Liver (tissue), 3 donors: Measurements from ENCODE around the gene HCN2.

Experiments
- EGR1 ChIP-seq, 2 donors: IDR thresholded peaks; 2 replicates each; pipeline ENCODE4 v1.6.1; 2016 to 2018; ENCODE audit warnings: antibody characterized with exemption in 2 of 2, low read depth in 2 of 2
- FOXA1 ChIP-seq: IDR thresholded peaks from 2 replicates; pipeline ENCODE4 v1.6.1; 2016; ENCODE audit warnings: antibody characterized with exemption
- GABPA ChIP-seq, 2 donors: IDR thresholded peaks in 1 of 2; conservative IDR thresholded peaks in 1 of 2; 2 replicates each; pipeline ENCODE4 v1.6.1; 2016; ENCODE audit warnings: antibody characterized with exemption in 2 of 2, mild to moderate bottlenecking in 1 of 2, moderate library complexity in 1 of 2
- HNF4G ChIP-seq: IDR thresholded peaks from 2 replicates; pipeline ENCODE4 v1.6.1; 2016; ENCODE audit warnings: antibody characterized with exemption
- JUND ChIP-seq, 2 donors: IDR thresholded peaks; 2 replicates each; pipeline ENCODE4 v1.6.1; 2016; ENCODE audit warnings: antibody characterized with exemption in 2 of 2
- RAD21 ChIP-seq, 2 donors: IDR thresholded peaks; 2 replicates each; pipeline ENCODE4 v1.6.1; 2016; ENCODE audit warnings: antibody characterized with exemption in 2 of 2, mild to moderate bottlenecking in 2 of 2
- SP1 ChIP-seq: IDR thresholded peaks from 2 replicates; pipeline ENCODE4 v1.6.1; 2018; ENCODE audit warnings: antibody characterized with exemption, mild to moderate bottlenecking
- TAF1 ChIP-seq: conservative IDR thresholded peaks from 2 replicates; pipeline ENCODE4 v1.6.1; 2016; ENCODE audit warnings: antibody characterized with exemption, mild to moderate bottlenecking
- YY1 ChIP-seq: IDR thresholded peaks from 2 replicates; pipeline ENCODE4 v1.6.1; 2016; ENCODE audit warnings: antibody characterized with exemption, mild to moderate bottlenecking
- ZBTB33 ChIP-seq: IDR thresholded peaks from 2 replicates; pipeline ENCODE4 v1.6.1; 2016; ENCODE audit warnings: antibody characterized with exemption
- TF ChIP-seq, protein P1 (sequence below): fragments of 150-350 bp; IDR thresholded peaks from 2 replicates; pipeline ENCODE4 v1.5.1; 2017; ENCODE audit warnings: improper control_type of control experiment, low read depth, low read length; ENCODE audit not compliant: missing input control
- TF ChIP-seq, protein P2 (sequence below): IDR thresholded peaks from 2 replicates; pipeline ENCODE4 v1.6.1; 2016; ENCODE audit warnings: antibody characterized with exemption
- TF ChIP-seq, protein P3 (sequence below): IDR thresholded peaks from 2 replicates; pipeline ENCODE4 v1.6.1; 2016; ENCODE audit warnings: antibody characterized with exemption
- TF ChIP-seq, protein P4 (sequence below): IDR thresholded peaks from 2 replicates; pipeline ENCODE4 v1.6.1; 2016; ENCODE audit warnings: antibody characterized with exemption, mild to moderate bottlenecking
- donor health status: healthy.
- donor health status: healthy.

GRCh38 chr19:581399-582111 is 8.1 kb upstream of the HCN2 start:
- TF ChIP-seq, protein P1, sequence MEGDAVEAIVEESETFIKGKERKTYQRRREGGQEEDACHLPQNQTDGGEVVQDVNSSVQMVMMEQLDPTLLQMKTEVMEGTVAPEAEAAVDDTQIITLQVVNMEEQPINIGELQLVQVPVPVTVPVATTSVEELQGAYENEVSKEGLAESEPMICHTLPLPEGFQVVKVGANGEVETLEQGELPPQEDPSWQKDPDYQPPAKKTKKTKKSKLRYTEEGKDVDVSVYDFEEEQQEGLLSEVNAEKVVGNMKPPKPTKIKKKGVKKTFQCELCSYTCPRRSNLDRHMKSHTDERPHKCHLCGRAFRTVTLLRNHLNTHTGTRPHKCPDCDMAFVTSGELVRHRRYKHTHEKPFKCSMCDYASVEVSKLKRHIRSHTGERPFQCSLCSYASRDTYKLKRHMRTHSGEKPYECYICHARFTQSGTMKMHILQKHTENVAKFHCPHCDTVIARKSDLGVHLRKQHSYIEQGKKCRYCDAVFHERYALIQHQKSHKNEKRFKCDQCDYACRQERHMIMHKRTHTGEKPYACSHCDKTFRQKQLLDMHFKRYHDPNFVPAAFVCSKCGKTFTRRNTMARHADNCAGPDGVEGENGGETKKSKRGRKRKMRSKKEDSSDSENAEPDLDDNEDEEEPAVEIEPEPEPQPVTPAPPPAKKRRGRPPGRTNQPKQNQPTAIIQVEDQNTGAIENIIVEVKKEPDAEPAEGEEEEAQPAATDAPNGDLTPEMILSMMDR, result no peak
- TF ChIP-seq EGR1 (IDR thresholded peaks at IDR 0.05; ENCODE audit: low read depth in 2 of 2) (no peak), RAD21 (IDR thresholded peaks at IDR 0.05) (no peak), SP1 (no peak), JUND (IDR thresholded peaks at IDR 0.05) (no peak), GABPA (IDR thresholded peaks at IDR 0.05 in 1 of 2, conservative IDR thresholded peaks at IDR 0.05 in 1 of 2) (no peak), FOXA1 (no peak), TAF1 (no peak), YY1 (no peak), HNF4G (no peak), ZBTB33 (no peak)
- TF ChIP-seq, protein P2, sequence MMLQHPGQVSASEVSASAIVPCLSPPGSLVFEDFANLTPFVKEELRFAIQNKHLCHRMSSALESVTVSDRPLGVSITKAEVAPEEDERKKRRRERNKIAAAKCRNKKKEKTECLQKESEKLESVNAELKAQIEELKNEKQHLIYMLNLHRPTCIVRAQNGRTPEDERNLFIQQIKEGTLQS, result no peak
- TF ChIP-seq, protein P3, sequence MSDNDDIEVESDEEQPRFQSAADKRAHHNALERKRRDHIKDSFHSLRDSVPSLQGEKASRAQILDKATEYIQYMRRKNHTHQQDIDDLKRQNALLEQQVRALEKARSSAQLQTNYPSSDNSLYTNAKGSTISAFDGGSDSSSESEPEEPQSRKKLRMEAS, result no peak
- TF ChIP-seq, protein P4, sequence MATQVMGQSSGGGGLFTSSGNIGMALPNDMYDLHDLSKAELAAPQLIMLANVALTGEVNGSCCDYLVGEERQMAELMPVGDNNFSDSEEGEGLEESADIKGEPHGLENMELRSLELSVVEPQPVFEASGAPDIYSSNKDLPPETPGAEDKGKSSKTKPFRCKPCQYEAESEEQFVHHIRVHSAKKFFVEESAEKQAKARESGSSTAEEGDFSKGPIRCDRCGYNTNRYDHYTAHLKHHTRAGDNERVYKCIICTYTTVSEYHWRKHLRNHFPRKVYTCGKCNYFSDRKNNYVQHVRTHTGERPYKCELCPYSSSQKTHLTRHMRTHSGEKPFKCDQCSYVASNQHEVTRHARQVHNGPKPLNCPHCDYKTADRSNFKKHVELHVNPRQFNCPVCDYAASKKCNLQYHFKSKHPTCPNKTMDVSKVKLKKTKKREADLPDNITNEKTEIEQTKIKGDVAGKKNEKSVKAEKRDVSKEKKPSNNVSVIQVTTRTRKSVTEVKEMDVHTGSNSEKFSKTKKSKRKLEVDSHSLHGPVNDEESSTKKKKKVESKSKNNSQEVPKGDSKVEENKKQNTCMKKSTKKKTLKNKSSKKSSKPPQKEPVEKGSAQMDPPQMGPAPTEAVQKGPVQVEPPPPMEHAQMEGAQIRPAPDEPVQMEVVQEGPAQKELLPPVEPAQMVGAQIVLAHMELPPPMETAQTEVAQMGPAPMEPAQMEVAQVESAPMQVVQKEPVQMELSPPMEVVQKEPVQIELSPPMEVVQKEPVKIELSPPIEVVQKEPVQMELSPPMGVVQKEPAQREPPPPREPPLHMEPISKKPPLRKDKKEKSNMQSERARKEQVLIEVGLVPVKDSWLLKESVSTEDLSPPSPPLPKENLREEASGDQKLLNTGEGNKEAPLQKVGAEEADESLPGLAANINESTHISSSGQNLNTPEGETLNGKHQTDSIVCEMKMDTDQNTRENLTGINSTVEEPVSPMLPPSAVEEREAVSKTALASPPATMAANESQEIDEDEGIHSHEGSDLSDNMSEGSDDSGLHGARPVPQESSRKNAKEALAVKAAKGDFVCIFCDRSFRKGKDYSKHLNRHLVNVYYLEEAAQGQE, result no peak
